C4-2B (cell line): ENCODE measurements around the gene CDCA3.

Experiments used
- ZFX ChIP-seq: fragments of 450-650 bp; IDR thresholded peaks from 2 replicates; pipeline ENCODE4 v1.6.1; 2017
- TF ChIP-seq, protein P1 (sequence below): fragments of 450-650 bp; conservative IDR thresholded peaks from 2 replicates; pipeline ENCODE4 v1.5.1; 2017; ENCODE audit warnings: mild to moderate bottlenecking

DNA sequence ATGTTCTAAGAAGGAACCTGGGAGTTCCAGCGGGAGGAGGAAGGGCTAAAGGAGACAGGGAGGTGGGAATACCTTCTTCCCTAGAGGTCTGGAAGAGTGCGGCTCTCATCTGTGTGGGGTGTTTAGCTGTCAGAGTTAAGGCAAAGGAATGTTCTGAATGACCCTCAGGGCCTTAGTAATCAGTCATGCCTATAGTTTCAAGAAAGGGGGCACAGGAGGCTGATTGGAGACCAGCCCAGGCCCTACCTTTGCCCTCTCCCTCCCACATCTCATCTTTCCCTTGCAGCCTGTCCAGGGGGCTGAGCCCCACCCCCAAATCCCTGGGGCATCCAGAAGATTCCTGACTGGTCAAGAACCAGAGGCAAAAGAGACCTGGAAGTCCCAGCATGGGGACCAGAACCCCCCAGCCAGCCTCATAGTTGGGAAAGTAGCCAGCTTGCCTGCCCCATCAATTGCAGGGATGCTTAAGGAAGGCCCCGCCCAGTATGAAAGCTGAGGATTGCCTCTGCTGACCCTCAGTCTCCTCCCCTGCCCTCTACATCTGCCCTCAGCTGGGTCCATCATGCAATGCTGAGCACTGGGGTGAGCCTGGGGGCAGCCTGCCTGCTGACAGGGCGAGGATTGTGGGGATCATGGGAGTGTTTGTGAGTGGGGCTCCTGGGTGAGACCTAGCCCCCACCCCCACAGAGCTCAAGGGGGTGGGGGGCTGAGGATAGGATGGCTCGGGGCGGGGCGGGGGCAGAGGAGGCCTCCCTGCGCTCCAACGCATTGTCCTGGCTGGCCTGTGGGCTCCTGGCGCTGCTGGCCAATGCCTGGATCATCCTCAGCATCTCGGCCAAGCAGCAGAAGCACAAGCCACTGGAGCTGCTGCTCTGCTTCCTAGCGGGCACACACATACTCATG lies 27.7 kb downstream of the CDCA3 start:
- TF ChIP-seq, protein P1, sequence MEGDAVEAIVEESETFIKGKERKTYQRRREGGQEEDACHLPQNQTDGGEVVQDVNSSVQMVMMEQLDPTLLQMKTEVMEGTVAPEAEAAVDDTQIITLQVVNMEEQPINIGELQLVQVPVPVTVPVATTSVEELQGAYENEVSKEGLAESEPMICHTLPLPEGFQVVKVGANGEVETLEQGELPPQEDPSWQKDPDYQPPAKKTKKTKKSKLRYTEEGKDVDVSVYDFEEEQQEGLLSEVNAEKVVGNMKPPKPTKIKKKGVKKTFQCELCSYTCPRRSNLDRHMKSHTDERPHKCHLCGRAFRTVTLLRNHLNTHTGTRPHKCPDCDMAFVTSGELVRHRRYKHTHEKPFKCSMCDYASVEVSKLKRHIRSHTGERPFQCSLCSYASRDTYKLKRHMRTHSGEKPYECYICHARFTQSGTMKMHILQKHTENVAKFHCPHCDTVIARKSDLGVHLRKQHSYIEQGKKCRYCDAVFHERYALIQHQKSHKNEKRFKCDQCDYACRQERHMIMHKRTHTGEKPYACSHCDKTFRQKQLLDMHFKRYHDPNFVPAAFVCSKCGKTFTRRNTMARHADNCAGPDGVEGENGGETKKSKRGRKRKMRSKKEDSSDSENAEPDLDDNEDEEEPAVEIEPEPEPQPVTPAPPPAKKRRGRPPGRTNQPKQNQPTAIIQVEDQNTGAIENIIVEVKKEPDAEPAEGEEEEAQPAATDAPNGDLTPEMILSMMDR, result no peak
- TF ChIP-seq ZFX, result no peak
